Nephron (organoid): Measurements from ENCODE around the gene TARBP2.

Experiments
- H3K27ac Mint-ChIP-seq, 3 experiments: 2 replicates each; pipeline ENCODE4 v1.8.0; 2020; ENCODE audit warnings: mixed read lengths in 3 of 3, mild to moderate bottlenecking in 2 of 3, moderate library complexity in 1 of 3
- H3K27me3 Mint-ChIP-seq: 2 replicates; pipeline ENCODE4 v1.8.0; 2021; ENCODE audit warnings: low read depth, mild to moderate bottlenecking, moderate library complexity, mixed read lengths
- H3K36me3 Mint-ChIP-seq: 2 replicates; pipeline ENCODE4 v1.8.0; 2020; ENCODE audit warnings: low read depth, mixed read lengths
- H3K4me1 Mint-ChIP-seq: 2 replicates; pipeline ENCODE4 v1.8.0; 2020; ENCODE audit warnings: mixed read lengths
- H3K4me3 Mint-ChIP-seq, 3 experiments: 2 replicates each; pipeline ENCODE4 v1.8.0; 2020; ENCODE audit warnings: mild to moderate bottlenecking in 3 of 3, mixed read lengths in 3 of 3, moderate library complexity in 2 of 3
- H3K9me3 Mint-ChIP-seq: 2 replicates; pipeline ENCODE4 v1.8.0; 2020; ENCODE audit warnings: mixed read lengths
- TF ChIP-seq, protein P1 (sequence below), 3 experiments: fragments of 200-600 bp; sonication (generic); IDR thresholded peaks; one replicate each; pipeline ENCODE4 v1.5.0; 2021; ENCODE audit warnings: antibody characterized with exemption in 3 of 3; ENCODE audit not compliant: unreplicated experiment in 3 of 3

TARBP2 gene

DNA sequence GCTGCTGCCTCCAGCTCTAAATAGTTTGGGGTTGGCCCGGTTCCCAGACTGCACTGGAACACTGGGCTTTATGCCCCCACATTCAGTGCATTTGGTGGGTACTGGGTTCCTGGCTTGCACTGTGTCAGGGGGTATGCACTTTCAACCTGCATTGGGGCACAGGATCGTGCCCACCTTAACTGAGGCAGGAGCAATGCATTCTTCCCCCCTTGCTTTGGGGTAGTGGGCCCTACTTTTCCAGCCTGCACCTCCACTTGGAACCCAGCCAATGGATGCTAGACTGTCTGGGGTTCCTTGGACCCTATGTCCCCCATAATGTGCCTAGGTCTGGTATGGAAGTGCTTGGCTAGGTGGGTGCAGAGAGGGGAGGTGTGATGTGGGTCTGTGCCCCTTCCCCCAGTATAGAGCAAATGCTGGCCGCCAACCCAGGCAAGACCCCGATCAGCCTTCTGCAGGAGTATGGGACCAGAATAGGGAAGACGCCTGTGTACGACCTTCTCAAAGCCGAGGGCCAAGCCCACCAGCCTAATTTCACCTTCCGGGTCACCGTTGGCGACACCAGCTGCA, 615 bp downstream of the TARBP2 start:
- Mint-ChIP-seq H3K27ac (peak overlapping the region; percentile 94 to 99 (median 96)), H3K27me3 (peaks cover 4% of the 10 kb centered on the region), H3K4me1 (peaks cover 58% of the 10 kb centered on the region), H3K36me3 (peaks cover 9% of the 10 kb centered on the region), H3K9me3 (no peaks in the 10 kb centered on the region), H3K4me3 (peak overlapping the region; percentile 86 to 89 (median 89))
- TF ChIP-seq, protein P1, sequence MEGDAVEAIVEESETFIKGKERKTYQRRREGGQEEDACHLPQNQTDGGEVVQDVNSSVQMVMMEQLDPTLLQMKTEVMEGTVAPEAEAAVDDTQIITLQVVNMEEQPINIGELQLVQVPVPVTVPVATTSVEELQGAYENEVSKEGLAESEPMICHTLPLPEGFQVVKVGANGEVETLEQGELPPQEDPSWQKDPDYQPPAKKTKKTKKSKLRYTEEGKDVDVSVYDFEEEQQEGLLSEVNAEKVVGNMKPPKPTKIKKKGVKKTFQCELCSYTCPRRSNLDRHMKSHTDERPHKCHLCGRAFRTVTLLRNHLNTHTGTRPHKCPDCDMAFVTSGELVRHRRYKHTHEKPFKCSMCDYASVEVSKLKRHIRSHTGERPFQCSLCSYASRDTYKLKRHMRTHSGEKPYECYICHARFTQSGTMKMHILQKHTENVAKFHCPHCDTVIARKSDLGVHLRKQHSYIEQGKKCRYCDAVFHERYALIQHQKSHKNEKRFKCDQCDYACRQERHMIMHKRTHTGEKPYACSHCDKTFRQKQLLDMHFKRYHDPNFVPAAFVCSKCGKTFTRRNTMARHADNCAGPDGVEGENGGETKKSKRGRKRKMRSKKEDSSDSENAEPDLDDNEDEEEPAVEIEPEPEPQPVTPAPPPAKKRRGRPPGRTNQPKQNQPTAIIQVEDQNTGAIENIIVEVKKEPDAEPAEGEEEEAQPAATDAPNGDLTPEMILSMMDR (IDR thresholded peaks at IDR 0.05; ENCODE audit: unreplicated experiment in 3 of 3) = no peak

DNA sequence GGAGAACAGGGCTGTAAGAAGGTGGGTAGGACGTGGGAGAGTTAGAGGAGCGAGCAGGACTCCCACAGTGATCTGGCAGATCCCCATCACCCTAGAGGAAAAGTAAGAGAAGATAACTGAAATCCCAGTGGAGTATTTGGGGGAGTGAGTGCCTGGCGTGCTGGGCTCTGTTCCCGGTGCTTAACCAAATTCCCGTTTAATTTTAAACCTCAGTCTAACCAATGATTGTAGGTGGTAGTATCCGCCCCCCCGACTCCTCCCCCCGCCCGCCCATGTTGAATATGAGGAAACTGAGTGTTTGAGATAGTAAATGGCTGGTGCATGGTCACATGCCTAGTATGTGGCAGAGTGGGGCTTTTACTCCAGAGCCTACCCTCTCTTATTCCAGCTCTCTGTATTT, 1.2 kb downstream of the TARBP2 start:
- peaks cover 52% of the 10 kb centered on the region for H3K4me1 Mint-ChIP-seq
- peaks cover 9% of the 10 kb centered on the region for H3K36me3 Mint-ChIP-seq
- peaks cover 4% of the 10 kb centered on the region for H3K27me3 Mint-ChIP-seq
- peak overlapping the region; percentile 94 to 99 (median 96) for H3K27ac Mint-ChIP-seq
- H3K4me3 Mint-ChIP-seq = peak overlapping the region; percentile 86 to 89 (median 89)
- no peaks in the 10 kb centered on the region for H3K9me3 Mint-ChIP-seq
- TF ChIP-seq, protein P1 (IDR thresholded peaks at IDR 0.05; ENCODE audit: unreplicated experiment in 3 of 3) = no peak

DNA sequence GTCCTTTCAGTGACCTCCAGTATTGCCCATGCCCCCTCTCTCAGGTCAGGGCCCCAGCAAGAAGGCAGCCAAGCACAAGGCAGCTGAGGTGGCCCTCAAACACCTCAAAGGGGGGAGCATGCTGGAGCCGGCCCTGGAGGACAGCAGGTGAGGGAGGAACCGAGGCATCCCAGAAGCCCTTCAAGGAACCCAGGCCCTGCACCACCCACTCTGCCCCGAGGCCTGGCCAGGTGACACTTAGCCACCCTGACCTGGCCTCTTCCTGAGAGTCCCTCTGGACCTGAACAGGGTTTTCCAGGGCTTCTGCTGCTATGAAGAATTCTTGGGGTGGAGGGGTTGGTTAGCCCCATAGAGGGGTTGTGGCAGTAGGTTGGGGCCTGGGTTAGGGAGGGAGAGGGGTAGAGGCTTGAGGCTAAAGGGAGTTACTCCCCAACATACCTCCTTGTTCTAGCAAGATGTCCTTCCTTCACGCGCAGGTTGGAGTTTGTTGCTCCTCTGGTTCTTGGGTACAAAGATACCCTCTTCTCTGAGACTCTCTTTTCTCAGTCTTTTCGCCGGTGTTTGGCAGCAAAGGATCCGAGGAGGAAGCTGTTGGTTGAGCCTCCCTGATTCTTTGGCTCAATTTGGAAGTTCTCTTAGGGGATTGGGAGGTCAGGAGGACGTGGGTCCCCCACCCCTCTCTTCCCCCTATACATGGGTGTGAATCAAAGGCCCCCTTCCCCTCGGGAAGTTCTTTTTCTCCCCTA, 2.1 kb downstream of the TARBP2 start:
- H3K9me3 Mint-ChIP-seq = no peaks in the 10 kb centered on the region
- peaks cover 4% of the 10 kb centered on the region for H3K27me3 Mint-ChIP-seq
- H3K4me3 Mint-ChIP-seq = peak overlapping the region; percentile 43 to 89 (median 89)
- peaks cover 9% of the 10 kb centered on the region for H3K36me3 Mint-ChIP-seq
- TF ChIP-seq, protein P1 (IDR thresholded peaks at IDR 0.05; ENCODE audit: unreplicated experiment in 3 of 3) = no peak
- peak overlapping the region; percentile 94 to 99 (median 96) for H3K27ac Mint-ChIP-seq
- H3K4me1 Mint-ChIP-seq = peaks cover 44% of the 10 kb centered on the region

DNA sequence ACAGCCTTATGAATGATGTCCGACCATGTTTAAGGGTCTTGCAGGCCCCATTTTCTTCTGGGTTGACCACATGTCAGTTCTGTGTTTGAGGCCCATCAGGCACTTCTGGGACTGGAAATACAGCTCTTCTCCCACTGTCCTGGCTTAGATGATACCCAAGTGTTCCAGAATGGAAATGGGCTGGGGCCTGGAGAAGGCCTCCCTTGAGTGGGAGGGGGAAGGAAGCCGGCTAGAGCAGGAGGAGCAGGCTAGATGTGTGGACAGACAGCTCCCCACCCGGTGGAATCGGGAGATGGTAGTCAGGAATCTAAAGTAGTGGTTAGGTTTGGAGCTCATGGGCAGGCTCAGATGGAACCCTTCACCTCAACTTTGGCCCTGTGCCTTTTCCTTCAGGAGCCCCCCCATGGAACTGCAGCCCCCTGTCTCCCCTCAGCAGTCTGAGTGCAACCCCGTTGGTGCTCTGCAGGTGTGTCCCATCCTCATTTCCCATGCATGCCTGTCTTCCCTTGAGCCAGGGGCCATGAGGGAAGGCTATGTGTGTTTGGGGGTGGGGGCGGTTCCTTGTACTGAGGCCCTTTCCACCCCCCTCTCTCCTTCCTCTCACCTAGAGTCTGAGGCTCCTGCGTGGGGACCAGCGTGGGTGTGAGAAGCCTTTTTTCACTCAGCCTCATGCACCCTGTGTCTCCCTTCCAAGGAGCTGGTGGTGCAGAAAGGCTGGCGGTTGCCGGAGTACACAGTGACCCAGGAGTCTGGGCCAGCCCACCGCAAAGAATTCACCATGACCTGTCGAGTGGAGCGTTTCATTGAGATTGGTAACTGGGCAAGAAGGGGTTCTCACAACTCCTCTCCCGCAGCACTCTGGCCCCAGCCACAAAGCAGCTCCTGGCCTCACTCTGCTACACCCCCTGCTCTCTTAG, 3.2 kb downstream of the TARBP2 start:
- Mint-ChIP-seq H3K4me3 (peak overlapping the region; percentile 10 to 59 (median 56)), H3K36me3 (peaks cover 13% of the 10 kb centered on the region), H3K27me3 (peaks cover 4% of the 10 kb centered on the region), H3K4me1 (peaks cover 34% of the 10 kb centered on the region), H3K27ac (peak overlapping the region; percentile 56 to 99 (median 75)), H3K9me3 (no peaks in the 10 kb centered on the region)
- TF ChIP-seq, protein P1 (IDR thresholded peaks at IDR 0.05; ENCODE audit: unreplicated experiment in 3 of 3) = no peak

DNA sequence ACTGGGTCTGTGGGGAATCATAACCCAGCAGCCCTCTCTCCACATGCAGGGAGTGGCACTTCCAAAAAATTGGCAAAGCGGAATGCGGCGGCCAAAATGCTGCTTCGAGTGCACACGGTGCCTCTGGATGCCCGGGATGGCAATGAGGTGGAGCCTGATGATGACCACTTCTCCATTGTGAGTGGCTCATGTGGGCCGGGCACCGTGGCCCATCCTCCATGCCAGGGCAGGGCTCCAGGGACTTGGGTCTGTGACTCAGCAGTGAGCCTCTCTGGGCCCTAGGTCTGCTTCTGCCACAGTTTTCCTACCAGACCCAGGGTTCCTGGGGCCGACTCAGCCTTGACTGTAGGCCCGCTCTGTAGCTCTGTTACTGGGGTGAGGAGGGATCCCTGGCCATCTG, 4.0 kb downstream of the TARBP2 start:
- TF ChIP-seq, protein P1 (IDR thresholded peaks at IDR 0.05; ENCODE audit: unreplicated experiment in 3 of 3) = no peak
- H3K27me3 Mint-ChIP-seq = peaks cover 1% of the 10 kb centered on the region
- H3K4me3 Mint-ChIP-seq = peak overlapping the region; percentile 10 to 59 (median 29)
- H3K36me3 Mint-ChIP-seq = peaks cover 13% of the 10 kb centered on the region
- no peaks in the 10 kb centered on the region for H3K9me3 Mint-ChIP-seq
- peaks cover 28% of the 10 kb centered on the region for H3K4me1 Mint-ChIP-seq
- H3K27ac Mint-ChIP-seq = peak overlapping the region; percentile 83 to 99 (median 86)
